Hematopoietic multipotent progenitor cell (in vitro differentiated cells): Measurements from ENCODE around the gene NDE1. TPM values are rescaled to one million over a fixed set of nuclear protein-coding genes. Genes with fewer than 3 reads are reported as not detected.
"Not testable (repeated sequence)": the region's sequence is repeated elsewhere in the genome, so short reads cannot be mapped to it uniquely, and the experiment has no call there.

ENCODE experiments used
- DNase-seq, 3 donors: peaks; one replicate each; pipeline ENCODE4 v3.0.0-alpha.2; 2011 to 2015; ENCODE audit warnings: low read depth in 2 of 3, low spot score in 2 of 3
- total RNA-seq: library from RNA; depleted of rRNA; stranded (reverse); fragments of >200 nt; gene quantifications from one replicate; pipeline ENCODE4 v1.2.3, GENCODE V29; 2012

The NDE1 gene
- total RNA-seq, 1 donor = 39.3 TPM

DNA sequence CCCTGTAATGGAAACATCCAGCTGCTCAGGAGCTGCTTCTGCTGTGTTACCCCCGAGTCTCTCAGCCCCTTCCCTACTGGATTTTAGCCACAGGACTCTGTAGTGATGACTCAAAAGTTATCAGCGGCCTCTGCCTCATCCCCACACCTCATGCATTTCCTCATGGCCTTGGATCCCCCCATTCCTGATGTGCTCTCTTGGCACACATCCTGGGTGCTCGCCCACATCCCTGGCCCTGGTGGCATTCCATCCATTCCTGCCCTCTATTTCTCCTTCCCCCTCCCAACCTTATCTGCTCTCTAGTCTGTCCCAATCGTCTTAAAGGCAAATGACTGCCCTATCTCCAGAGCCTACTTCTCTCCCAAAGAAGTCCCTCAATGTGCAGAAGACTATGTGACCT, 31.7 kb upstream of the NDE1 start:
- DNase-seq = no peak

GRCh38 chr16:15620611-15621195, 29.3 kb upstream of the NDE1 start:
- DNase-seq = no peak

DNA sequence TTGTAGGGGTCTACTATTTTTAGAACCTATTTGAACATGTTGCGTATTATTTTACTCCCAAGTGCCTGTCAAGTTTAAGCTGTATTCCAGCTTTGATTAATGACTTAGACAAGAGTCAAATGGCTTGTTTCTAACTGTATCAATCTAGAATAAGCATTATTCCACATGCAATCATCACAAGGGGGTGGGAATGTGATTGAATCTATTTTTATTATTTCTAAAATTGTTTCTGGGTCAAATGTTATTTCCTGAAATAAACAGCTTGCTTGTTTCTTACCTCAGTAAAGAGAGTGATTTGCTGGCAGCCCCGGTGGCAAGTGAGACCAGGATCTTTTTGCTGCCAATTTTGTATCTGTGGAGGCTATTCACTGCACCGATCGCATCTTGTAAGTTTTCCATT, 28.6 kb upstream of the NDE1 start:
- DNase-seq = no peak

DNA sequence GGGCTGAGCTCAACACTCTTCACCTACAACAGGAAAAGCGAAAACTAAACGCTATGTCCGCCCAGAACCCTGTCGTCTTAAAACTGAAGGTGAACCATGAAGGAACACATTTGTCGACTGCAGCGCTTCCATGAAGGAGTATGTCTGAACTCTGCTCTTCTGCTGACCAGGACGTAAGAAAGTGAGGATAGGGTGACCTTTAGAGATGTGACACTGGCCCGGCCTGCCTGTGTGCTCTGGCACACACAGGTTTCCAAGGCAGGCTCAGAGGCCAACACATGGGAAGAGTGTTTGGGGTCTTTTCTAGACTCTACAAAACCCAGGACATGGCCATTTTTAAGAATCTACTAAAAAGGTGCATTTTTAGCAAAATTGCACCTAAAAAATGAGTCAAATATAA, 28.2 kb upstream of the NDE1 start:
- no peak for DNase-seq

DNA sequence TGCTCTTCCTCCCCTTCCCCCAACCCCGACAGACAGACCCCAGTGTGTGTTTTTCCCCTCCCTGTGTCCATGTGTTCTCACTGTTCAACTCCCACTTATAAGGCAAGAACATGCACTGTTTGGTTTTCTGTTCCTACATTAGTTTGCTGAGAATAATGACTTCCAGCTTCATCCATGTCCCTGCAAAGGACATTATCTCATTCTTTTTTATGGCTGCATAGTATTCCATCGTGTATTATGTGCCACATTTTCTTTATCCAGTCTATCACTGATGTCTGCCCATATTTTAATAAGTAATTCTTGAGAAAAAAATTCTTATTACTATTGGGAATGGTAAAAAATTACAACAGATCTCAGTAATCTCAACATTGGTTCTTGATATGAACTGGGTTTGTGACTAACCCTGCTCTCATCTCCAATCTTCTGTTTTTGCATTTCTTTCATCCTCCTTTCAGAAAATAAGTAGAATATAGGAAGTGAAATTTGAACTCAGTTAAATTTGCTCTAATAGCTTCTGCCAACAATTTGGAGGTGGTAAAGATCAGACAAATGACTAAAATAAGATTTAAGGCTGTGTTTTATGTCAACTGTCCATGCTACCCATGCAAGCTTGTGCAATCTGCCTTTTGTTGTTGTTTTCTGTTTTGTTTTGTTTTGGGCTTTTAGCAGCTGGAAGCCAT, 18.2 kb upstream of the NDE1 start:
- no peak for DNase-seq

DNA sequence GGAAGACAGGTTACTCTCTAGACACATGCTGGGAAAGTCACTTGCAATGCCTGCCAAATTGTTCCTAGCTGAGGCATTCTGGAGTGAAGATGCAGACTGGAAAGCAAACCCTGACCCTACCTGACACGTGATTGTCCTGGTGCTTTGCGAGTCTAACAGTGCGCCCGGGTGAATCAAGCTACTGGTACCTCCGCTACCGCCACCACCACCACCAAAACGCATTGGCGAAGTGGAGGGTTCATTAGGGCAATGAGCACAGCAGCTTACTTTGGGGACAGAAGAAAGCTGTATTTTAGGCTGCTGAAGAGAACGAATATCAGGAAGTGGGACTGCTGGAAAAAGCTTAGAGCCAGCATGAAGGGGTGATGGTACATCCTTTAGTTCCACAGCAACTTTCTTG, 14.1 kb upstream of the NDE1 start:
- no peak for DNase-seq

GRCh38 chr16:15636392-15636873, 13.6 kb upstream of the NDE1 start:
- peak in 2 of 3 donors; percentile 24 to 30 for DNase-seq

- DNase-seq = no peak
These were observed 10.9 kb upstream of the NDE1 start for GRCh38 chr16:15639061-15639568.

GRCh38 chr16:15640966-15641365, 9.1 kb upstream of the NDE1 start:
- DNase-seq = no peak

DNA sequence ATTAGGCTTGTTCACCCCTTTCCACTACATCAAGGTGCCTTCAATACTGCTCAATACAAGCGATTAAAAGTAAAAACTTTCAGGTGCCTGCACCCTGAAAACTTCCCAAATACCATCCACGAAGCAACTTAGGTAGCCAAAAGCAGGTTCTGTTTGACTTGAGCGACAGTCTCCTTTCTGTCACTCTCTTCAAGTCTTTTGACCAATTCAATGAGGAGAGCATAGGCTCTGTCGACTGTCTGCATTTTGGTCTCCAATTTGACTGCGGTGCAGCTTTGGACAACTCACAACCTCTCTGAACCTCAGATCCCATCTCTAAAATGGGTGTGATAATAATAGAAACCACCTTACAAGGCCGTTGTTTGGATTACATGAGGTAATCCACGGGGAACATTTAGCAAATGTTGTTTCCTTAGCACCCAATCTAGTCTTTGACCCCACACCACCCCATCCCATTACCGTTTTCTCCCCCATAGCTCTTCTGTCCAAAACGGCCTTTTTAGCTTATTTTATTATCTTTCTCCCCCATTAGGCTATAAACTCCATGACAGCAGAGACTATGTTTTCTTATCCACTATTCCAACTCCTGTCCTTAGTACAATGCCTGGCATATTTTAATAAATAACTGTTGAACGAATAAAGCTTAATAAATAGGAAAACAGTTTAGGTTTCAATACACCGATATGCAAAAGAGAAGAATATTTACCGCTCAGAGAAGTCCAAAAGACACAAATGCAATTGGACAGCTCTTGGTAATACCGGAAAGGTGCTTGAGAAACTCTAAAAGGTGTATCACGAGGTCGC, 8.1 kb upstream of the NDE1 start:
- DNase-seq = no peak

DNA sequence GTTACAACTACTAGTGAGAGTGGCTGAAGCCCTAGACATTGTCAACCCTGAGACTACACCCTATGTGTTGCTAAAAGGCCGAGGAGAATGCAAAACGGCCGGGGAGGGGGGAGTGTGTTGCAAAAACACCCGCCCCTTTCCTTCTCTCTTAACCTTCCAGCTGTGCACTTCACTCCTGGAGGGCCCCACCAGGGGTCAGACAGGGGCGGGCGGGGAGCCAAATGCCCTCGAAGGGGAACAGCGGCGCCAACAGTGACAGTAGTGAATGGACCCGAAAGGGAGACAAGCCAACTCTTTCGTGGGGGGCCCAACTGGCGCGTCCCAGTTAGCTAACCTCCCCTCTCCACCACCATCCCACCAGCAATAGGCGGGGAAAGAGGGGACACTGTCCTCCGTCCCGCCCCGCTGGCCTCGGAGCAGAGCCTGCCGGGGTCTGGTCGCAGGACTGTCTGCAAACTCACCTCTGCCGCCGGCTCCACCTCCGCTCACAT, 7.4 kb upstream of the NDE1 start:
- peak; percentile 65 to 96 (median 91) for DNase-seq

DNA sequence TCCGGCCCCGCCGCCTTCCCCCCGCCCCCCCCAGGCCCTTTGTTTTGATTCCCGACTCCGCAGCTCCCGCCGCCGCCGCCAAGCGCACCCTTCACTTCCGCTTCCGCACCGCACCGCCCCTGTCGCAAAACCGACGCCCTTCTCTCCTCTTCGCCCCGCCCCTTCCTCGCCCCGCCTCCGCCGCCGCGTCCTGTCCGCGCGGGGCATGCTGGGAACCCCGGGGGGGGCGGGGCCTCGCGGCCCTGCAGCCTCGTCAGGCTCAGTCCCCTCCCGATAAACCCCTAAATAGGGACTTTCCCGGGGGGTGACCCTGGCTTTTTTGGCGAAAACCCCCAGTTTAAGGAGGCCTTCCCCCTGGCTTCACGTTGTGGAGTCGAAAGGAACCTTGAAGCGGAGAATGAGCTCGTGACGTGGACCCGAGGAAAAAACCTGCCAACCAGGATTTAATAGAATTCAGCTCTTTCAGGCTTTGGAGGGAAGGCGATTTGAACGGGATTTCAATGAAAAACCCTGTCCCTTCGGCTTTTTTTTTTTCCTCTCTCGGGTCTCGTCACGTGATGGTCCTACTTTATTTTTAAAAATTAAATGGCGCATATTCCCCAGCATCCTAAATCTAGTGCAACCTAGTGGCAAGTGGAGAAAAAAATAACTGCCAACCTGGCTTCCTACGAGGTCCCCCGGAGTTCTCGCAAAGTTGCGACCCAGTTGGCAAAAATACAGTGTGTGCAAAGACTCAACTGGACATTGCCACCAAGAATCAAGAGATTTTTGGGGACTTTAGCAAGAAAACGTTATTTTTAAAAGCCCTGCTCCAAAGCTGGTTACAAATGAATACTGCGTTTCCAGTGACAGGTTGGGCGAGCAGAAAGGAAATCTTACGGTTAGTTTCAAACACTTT, 6.7 kb upstream of the NDE1 start, which contains the start of gene MARF1:
MARF1 (minus strand) TSS at position 107 of the 898 bp plus-strand sequence. CDS start 3,921 bp downstream, outside the sequence.
- DNase-seq = peak; percentile 95 to 99 (median 98)

GRCh38 chr16:15643946-15644250, 6.1 kb upstream of the NDE1 start:
- DNase-seq = no peak

DNA sequence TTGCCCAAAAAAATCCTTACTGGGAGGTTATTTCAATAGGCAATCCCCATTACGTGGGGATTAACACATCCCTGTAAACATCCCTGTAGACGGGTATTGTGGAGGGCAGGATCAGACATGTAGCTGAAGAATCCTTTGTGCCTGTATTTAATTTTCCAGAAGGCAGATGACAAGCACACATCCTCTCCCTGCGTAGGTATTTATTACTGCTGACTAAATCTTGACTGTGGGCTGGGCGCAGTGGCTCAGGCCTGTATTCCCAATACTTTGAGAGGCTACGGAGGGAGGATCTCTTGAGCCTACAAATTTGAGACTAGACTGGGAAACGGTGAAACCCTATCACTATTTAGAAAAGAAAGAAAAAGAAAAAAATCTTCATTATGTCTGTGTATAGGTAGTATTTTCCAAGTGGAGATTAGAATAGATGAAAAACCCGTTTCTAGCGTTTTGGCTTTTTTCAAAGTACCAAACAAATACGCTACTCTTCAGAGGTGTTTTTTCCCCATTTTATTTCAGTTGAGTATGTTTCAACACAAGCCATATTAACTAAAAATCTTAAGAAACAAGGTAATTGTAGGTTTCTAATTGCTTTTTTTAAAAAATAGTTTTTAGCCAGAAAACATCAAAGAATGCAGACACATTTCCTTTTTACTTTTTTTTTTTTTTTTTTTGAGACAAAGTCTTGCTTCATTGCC, 5.6 kb upstream of the NDE1 start:
- no peak for DNase-seq

DNA sequence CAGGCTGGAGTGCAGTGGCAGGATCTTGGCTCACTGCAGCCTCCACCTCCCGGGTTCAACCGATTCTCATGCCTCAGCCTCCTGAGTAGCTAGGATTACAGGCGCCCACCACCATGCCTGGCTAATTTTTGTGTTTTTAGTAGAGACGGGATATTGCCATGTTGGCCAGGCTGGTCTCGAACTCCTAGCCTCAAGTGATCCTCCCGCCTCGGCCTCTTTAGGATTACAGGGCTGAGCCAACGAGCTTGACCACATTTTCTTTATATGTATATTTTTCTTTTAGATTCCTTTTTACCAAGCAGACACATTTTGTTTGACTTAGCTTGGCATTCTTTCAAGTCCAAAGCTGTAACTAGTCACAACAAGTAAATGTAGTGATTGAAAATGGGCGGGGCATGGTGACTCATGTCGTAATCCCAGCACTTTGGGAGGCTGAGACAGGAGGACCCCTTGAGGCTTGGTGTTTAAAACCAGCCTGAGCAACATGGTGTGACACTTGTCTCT, 5.0 kb upstream of the NDE1 start:
- peak in 2 of 3 donors; percentile 52 to 55 for DNase-seq

DNA sequence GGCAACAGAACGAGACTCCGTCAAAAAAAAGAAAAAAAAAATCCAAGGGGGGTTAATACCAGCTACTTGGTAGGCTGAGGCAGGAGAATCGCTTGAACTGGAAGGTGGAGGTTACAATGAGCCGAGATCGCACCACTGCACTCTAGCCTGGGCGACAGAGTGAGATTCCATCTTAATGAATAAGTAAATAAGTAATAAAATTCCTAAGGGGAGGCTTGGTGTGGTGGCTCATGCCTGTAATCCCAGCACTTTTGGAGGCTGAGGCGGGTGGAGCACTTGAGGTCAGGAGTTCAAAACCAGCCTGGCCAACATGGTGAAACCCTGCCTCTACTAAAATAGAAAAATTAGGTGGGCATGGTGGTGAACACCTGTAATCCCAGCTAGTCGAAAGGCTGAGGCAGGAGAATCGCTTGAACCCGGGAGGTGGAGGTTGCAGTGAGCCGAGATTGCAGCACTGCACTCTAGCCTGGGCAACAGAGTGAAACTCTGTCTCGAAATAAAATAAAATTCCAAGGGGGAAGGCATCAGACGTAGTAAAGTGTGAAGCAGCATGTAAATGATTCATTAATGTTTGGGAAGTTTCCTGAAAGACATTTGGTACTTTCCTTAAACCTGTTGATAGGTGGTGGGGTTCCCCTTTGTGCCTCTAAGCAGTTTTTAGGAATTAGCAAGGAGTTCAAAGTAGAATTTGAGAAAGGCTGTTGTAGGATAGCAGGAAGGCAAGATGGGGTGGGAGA, 3.3 kb upstream of the NDE1 start:
- DNase-seq = not testable (repeated sequence)

DNA sequence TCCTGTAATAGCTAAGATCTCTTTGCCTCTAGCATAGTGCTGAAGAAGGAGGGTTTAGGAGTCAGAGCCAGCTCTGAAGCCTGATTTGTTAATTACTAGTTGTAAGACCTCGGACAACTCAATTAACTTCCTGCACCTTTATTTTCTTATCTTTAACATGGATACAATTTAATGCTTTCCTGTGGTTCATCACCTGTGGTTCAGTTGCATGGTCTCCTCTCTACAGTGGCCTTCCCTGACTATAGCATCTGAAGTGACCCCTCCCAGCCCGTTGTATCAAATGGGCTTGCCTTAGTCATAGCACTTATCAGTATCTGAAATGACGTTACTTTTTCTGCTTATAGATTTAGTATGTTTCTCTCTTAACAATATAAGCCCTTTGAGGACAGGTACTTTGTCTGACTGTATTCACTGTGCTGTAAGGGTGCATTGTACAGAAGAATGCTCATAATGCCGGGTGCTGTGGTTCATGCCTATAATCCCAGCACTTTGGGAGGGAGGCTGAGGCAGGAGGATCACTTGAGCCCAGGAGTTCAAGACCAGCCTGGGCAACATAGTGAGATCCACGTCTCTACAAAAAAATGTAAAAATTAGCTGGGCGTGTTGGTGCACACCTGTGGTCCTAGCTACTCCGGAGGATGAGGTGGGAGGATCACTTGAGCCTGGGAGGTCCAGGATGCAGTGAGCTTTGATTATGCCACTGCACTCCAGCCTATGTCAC, 2.6 kb upstream of the NDE1 start:
- no peak for DNase-seq

DNA sequence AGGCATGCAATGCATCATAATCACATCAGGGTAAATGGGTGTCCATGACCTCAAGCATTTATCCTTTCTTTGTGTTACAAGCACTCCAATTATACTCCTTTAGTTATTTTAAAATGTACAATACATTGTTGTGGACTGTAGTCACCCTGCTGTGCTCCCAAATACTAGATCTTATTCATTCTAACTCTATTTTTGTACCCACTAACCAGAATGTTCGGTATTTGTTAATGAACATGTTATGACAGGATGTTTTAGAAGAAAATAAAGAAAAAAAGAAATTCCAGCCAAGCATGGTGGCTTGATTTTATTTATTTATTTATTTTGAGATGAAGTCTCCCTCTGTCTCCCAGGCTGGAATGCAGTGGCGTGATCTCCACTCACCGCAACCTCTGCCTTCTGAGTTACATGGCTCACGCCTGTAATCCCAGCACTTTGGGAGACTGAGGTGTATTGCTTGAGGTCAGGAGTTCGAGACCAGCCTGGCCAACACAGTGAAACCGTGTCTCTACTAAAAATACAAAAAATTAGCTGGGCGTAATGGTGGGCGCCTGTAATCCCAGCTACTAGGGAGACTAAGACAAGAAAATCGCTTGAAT, 1.8 kb upstream of the NDE1 start:
- no peak for DNase-seq
